ENCODE measurements around the gene UNC13C.

Gene UNC13C

GRCh38 chr15:54638666-54639065 lies 660.4 kb downstream of the UNC13C start:
- H3K4me3 ChIP-seq (ENCODE audit: low read length), result no peak overlapping the region
- no peak for DNase-seq (ENCODE audit: low read depth)
- TF ChIP-seq, protein P1, sequence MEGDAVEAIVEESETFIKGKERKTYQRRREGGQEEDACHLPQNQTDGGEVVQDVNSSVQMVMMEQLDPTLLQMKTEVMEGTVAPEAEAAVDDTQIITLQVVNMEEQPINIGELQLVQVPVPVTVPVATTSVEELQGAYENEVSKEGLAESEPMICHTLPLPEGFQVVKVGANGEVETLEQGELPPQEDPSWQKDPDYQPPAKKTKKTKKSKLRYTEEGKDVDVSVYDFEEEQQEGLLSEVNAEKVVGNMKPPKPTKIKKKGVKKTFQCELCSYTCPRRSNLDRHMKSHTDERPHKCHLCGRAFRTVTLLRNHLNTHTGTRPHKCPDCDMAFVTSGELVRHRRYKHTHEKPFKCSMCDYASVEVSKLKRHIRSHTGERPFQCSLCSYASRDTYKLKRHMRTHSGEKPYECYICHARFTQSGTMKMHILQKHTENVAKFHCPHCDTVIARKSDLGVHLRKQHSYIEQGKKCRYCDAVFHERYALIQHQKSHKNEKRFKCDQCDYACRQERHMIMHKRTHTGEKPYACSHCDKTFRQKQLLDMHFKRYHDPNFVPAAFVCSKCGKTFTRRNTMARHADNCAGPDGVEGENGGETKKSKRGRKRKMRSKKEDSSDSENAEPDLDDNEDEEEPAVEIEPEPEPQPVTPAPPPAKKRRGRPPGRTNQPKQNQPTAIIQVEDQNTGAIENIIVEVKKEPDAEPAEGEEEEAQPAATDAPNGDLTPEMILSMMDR (conservative IDR thresholded peaks at IDR 0.05; ENCODE audit: low read length), result no peak

DNA sequence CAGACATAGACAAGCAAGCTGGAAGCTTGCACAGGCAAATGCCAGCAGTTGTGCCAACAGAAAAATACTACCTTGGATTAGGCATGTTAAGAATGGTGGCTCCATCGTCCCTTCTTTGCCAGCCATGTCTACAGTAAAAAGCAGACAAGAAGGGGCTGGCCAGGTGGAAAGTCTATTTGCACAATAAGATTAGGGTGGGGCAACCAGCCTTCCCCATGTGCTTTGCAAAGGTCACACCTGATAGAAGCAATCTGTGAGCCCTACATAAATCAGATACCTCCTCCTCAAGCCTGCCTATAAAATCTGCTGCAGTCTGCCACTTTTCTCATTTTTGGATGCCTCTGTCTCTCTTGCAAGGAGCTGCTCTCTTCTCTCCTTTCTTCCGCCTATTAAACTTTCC lies 662.6 kb downstream of the UNC13C start:
- no peak for DNase-seq (ENCODE audit: low read depth)
- H3K4me3 ChIP-seq (ENCODE audit: low read length), result no peak overlapping the region
- TF ChIP-seq, protein P1 (conservative IDR thresholded peaks at IDR 0.05; ENCODE audit: low read length), result no peak

- TF ChIP-seq, protein P1 (conservative IDR thresholded peaks at IDR 0.05; ENCODE audit: low read length), result no peak
- H3K4me3 ChIP-seq (ENCODE audit: low read length), result no peak overlapping the region
- DNase-seq (ENCODE audit: low read depth), result no peak
Measured at GRCh38 chr15:54644796-54645195, 666.6 kb downstream of the UNC13C start.

GRCh38 chr15:54659646-54660045 lies 681.4 kb downstream of the UNC13C start:
- DNase-seq (ENCODE audit: low read depth), result no peak
- H3K4me3 ChIP-seq (ENCODE audit: low read length), result no peak overlapping the region
- TF ChIP-seq, protein P1 (conservative IDR thresholded peaks at IDR 0.05; ENCODE audit: low read length), result no peak

DNA sequence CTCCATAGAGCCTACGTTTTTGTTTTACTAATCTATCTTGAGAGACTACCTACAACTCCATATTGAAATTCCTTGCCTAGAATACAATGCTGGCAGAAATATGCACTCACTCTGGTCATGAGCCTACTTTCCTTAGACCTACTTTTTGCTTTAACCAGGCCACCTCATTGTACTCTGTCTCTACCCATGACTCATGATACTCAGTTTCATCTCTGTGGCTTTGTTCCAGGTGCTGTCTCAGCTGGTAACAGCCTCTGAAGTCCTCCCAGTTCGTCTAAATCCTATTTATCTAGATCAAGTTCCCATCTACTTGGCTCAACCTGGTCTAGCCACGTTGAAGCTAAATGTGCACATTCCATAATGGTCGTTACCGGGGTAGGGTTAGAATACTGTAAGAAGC lies 682.1 kb downstream of the UNC13C start:
- H3K4me3 ChIP-seq (ENCODE audit: low read length), result no peak overlapping the region
- TF ChIP-seq, protein P1 (conservative IDR thresholded peaks at IDR 0.05; ENCODE audit: low read length), result no peak
- no peak for DNase-seq (ENCODE audit: low read depth)

DNA sequence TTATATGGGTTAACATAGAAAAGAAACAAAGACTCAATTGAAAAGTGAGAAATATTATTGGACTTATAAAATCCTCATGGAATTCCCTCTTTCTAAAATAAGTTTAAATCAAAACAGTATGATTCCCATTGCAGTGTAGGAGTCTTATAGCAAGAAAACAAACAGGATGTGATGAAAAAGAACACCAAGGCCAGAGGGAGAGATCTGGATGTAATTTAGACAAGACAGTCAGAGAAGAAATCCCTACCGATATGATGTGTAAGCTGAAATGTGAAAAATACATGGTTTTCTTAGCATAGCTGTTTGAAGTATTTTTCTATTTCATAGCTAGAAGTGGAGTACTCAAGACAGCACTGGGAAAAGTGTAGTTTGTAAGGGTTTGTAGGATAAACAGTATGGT lies 697.0 kb downstream of the UNC13C start:
- H3K4me3 ChIP-seq (ENCODE audit: low read length), result no peak overlapping the region
- DNase-seq (ENCODE audit: low read depth), result no peak
- TF ChIP-seq, protein P1 (conservative IDR thresholded peaks at IDR 0.05; ENCODE audit: low read length), result no peak

- TF ChIP-seq, protein P1 (conservative IDR thresholded peaks at IDR 0.05; ENCODE audit: low read length), result no peak
- no peak for DNase-seq (ENCODE audit: low read depth)
Measured at GRCh38 chr15:54681584-54681983, 703.3 kb downstream of the UNC13C start.

More at GRCh38 chr15:54681584-54681983, 703.3 kb downstream of the UNC13C start:
- H3K4me3 ChIP-seq (ENCODE audit: low read length), result no peak overlapping the region
